GM23338 (cell line): ENCODE results near the gene HPX. TPM values are rescaled to one million over a fixed set of nuclear protein-coding genes. Genes with fewer than 3 reads are reported as not detected.

Experiments
- ATAC-seq: fragments of 200-7000 bp; cut with Tn5 transposase; 3 replicates; pipeline ENCODE4 v1.9.1; 2020
- DNase-seq: peaks from one replicate; pipeline ENCODE4 v3.0.0-alpha.2; 2015; ENCODE audit warnings: low spot score
- H2AFZ ChIP-seq: fragments of 200-600 bp; sonication (generic); 2 replicates; pipeline ENCODE4 v1.8.0; 2016; ENCODE audit warnings: antibody characterized with exemption, mild to moderate bottlenecking, moderate library complexity
- H3F3A ChIP-seq: fragments of 200-600 bp; sonication (generic); replicated peaks from 2 replicates; pipeline ENCODE4 v1.8.0; 2017; ENCODE audit warnings: antibody characterized with exemption, mixed run types, low read depth
- H3K27ac ChIP-seq: fragments of 200-600 bp; sonication (generic); 2 replicates; pipeline ENCODE4 v1.6.1; 2016; ENCODE audit warnings: low read depth
- H3K27me3 ChIP-seq: fragments of 200-600 bp; sonication (generic); 2 replicates; pipeline ENCODE4 v1.8.0; 2016; ENCODE audit warnings: mild to moderate bottlenecking, mixed run types, moderate library complexity; ENCODE audit not compliant: insufficient read depth
- H3K36me3 ChIP-seq: fragments of 200-600 bp; sonication (generic); 2 replicates; pipeline ENCODE4 v1.8.0; 2016; ENCODE audit warnings: mild to moderate bottlenecking; ENCODE audit not compliant: insufficient read depth
- H3K4me1 ChIP-seq: fragments of 200-600 bp; sonication (generic); 2 replicates; pipeline ENCODE4 v1.8.0; 2016; ENCODE audit warnings: mild to moderate bottlenecking, moderate library complexity; ENCODE audit not compliant: insufficient read depth
- H3K4me2 ChIP-seq: fragments of 200-600 bp; sonication (generic); 2 replicates; pipeline ENCODE4 v1.7.1; 2017; ENCODE audit warnings: mixed run types
- H3K4me3 ChIP-seq: fragments of 200-600 bp; sonication (generic); 2 replicates; pipeline ENCODE4 v1.6.1; 2016; ENCODE audit warnings: mixed run types
- H3K79me2 ChIP-seq: fragments of 200-600 bp; sonication (generic); replicated peaks from 2 replicates; pipeline ENCODE4 v1.8.0; 2017; ENCODE audit warnings: mild to moderate bottlenecking; ENCODE audit not compliant: insufficient read depth
- H3K9me2 ChIP-seq: fragments of 200-600 bp; sonication (generic); 2 replicates; pipeline ENCODE4 v1.8.0; 2017; ENCODE audit not compliant: insufficient read depth
- H4K20me1 ChIP-seq: fragments of 200-600 bp; sonication (generic); replicated peaks from 2 replicates; pipeline ENCODE4 v1.8.0; 2017; ENCODE audit warnings: mild to moderate bottlenecking; ENCODE audit not compliant: insufficient read depth
- H3K27ac Mint-ChIP-seq: 2 replicates; pipeline ENCODE4 v1.8.0; 2020; ENCODE audit warnings: inconsistent platforms, mild to moderate bottlenecking, moderate library complexity, mixed read lengths
- H3K27me3 Mint-ChIP-seq: 3 replicates; pipeline ENCODE4 v1.8.0; 2022; ENCODE audit warnings: low read depth, mild to moderate bottlenecking, moderate library complexity, mixed read lengths, inconsistent platforms; ENCODE audit not compliant: insufficient read depth, poor library complexity
- H3K36me3 Mint-ChIP-seq: 3 replicates; pipeline ENCODE4 v1.8.0; 2021; ENCODE audit warnings: low read depth, mild to moderate bottlenecking, inconsistent platforms, moderate library complexity, mixed read lengths
- H3K4me1 Mint-ChIP-seq: 3 replicates; pipeline ENCODE4 v1.8.0; 2020; ENCODE audit warnings: mild to moderate bottlenecking, inconsistent platforms, mixed read lengths
- H3K4me3 Mint-ChIP-seq: 3 replicates; pipeline ENCODE4 v1.8.0; 2021; ENCODE audit warnings: moderate library complexity, mild to moderate bottlenecking, inconsistent platforms, mixed read lengths
- H3K9me3 Mint-ChIP-seq: 3 replicates; pipeline ENCODE4 v1.8.0; 2020; ENCODE audit warnings: moderate library complexity, mild to moderate bottlenecking, inconsistent platforms, mixed read lengths
- CREB1 ChIP-seq: fragments of 250-450 bp; sonication (Bioruptor Pico); IDR thresholded peaks from 2 replicates; pipeline ENCODE4 v1.5.0; 2020; ENCODE audit warnings: low read depth, mild to moderate bottlenecking, moderate library complexity
- POLR2AphosphoS5 ChIP-seq: IDR thresholded peaks from 2 replicates; pipeline ENCODE4 v1.6.1; 2016; ENCODE audit warnings: antibody characterized with exemption, low read depth
- STAT1 ChIP-seq: IDR thresholded peaks from one replicate; pipeline ENCODE4 v1.6.1; 2016; ENCODE audit warnings: antibody characterized with exemption; ENCODE audit not compliant: unreplicated experiment
- ZNF114 ChIP-seq: fragments of 250-450 bp; sonication (Bioruptor Pico); IDR thresholded peaks from 2 replicates; pipeline ENCODE4 v1.5.0; 2020; ENCODE audit warnings: mild to moderate bottlenecking, moderate library complexity
- ZNF331 ChIP-seq: fragments of 250-450 bp; sonication (Bioruptor Pico); IDR thresholded peaks from 2 replicates; pipeline ENCODE4 v1.5.0; 2020; ENCODE audit warnings: low read depth, mild to moderate bottlenecking, moderate library complexity
- ZNF462 ChIP-seq: fragments of 250-450 bp; sonication (Bioruptor Pico); IDR thresholded peaks from 2 replicates; pipeline ENCODE4 v1.5.0; 2020; ENCODE audit warnings: mild to moderate bottlenecking, moderate library complexity
- polyA plus RNA-seq: library from polyadenylated mRNA; unstranded; fragments of >200 nt; fragmentation: Nextera tagmentation; extraction: Ambion mirVana; gene quantifications from 2 replicates; pipeline ENCODE4 v1.2.1, GENCODE V29; 2016
- total RNA-seq: library from RNA; depleted of rRNA; stranded (reverse); fragments of >200 nt; shearing (Covaris generic); gene quantifications from 2 replicates; pipeline ENCODE4 v1.2.3, GENCODE V29; 2014

Gene HPX
- total and polyA plus RNA-seq, 2 experiments from 2014 or later: 0.47 to 0.63 TPM

- TF ChIP-seq ZNF462 (CRISPR knock-in tag) (no peak), CREB1 (no peak), ZNF331 (CRISPR knock-in tag) (no peak), STAT1 (no peak), ZNF114 (CRISPR knock-in tag) (no peak), POLR2AphosphoS5 (no peak)
Measured at GRCh38 chr11:6457581-6458320, 17.0 kb upstream of the HPX start (continued).

GRCh38 chr11:6456361-6457073 is 15.7 kb upstream of the HPX start:
- Histone ChIP-seq H3K4me3 (no peak overlapping the region), H3K27ac (no peak overlapping the region), H3K4me2 (no peak overlapping the region), H3K27me3 (no peaks in the 10 kb centered on the region), H3K79me2 (no peaks in the 10 kb centered on the region), H3K9me2 (no peaks in the 10 kb centered on the region), H3K4me1 (no peaks in the 10 kb centered on the region), H3F3A (no peaks in the 10 kb centered on the region), H2AFZ (no peak overlapping the region), H3K36me3 (no peaks in the 10 kb centered on the region), H4K20me1 (no peaks in the 10 kb centered on the region)
- no peak overlapping the region for H3K4me3 Mint-ChIP-seq
- ATAC-seq (no peak), DNase-seq (no peak)
- no peak overlapping the region for H3K27ac Mint-ChIP-seq
- H3K27me3 Mint-ChIP-seq: no peaks in the 10 kb centered on the region
- H3K4me1 Mint-ChIP-seq: no peaks in the 10 kb centered on the region
- no peaks in the 10 kb centered on the region for H3K36me3 Mint-ChIP-seq
- TF ChIP-seq ZNF462 (CRISPR knock-in tag) (no peak), CREB1 (no peak)
- no peaks in the 10 kb centered on the region for H3K9me3 Mint-ChIP-seq
